MCF 10A (cell line): ENCODE results near the gene LRP1. TPM values are rescaled to one million over a fixed set of nuclear protein-coding genes. Genes with fewer than 3 reads are reported as not detected.

Experiments
- BruUV-seq: library from RNA; stranded (reverse); fragments of 400-500 nt; replicated peaks from 2 replicates; lab custom pipeline; 2021; lab: Mats Ljungman, UMichigan
- CTCF ChIA-PET: fragments of 300-600 bp; sonication (Branson Sonifier 250); formaldehyde crosslinking; extraction: SDS; loops from one replicate; lab custom pipeline; 2021; ENCODE audit warnings: antibody characterized with exemption, inconsistent platforms; lab: Yijun Ruan, JAX
- POLR2A ChIA-PET: fragments of 300-600, 350-650 bp; sonication (Branson Sonifier 250); formaldehyde crosslinking; extraction: SDS; loops from one replicate; lab custom pipeline; 2020; ENCODE audit warnings: antibody characterized with exemption, inconsistent platforms; lab: Yijun Ruan, JAX
- DNase-seq: peaks from one replicate; pipeline ENCODE4 v3.0.0-alpha.2; 2018; ENCODE audit not compliant: unreplicated experiment
- H3K27ac Mint-ChIP-seq: one replicate; pipeline ENCODE4 v1.8.0; 2022; ENCODE audit warnings: mild to moderate bottlenecking, low read depth, mixed read lengths; ENCODE audit not compliant: unreplicated experiment
- H3K27me3 Mint-ChIP-seq: one replicate; pipeline ENCODE4 v1.8.0; 2022; ENCODE audit warnings: mixed read lengths; ENCODE audit not compliant: insufficient read depth, unreplicated experiment
- H3K36me3 Mint-ChIP-seq: one replicate; pipeline ENCODE4 v1.8.0; 2022; ENCODE audit warnings: mild to moderate bottlenecking, moderate library complexity, mixed read lengths; ENCODE audit not compliant: insufficient read depth, unreplicated experiment
- H3K4me1 Mint-ChIP-seq: one replicate; pipeline ENCODE4 v1.8.0; 2022; ENCODE audit warnings: mixed read lengths; ENCODE audit not compliant: insufficient read depth, unreplicated experiment
- H3K4me3 Mint-ChIP-seq: one replicate; pipeline ENCODE4 v1.8.0; 2022; ENCODE audit warnings: mild to moderate bottlenecking, moderate library complexity, mixed read lengths; ENCODE audit not compliant: unreplicated experiment
- H3K9me3 Mint-ChIP-seq: one replicate; pipeline ENCODE4 v1.8.0; 2022; ENCODE audit warnings: mixed read lengths; ENCODE audit not compliant: unreplicated experiment
- CTCF ChIP-seq: fragments of 200-600 bp; IDR thresholded peaks from one replicate; pipeline ENCODE4 v1.8.0; 2022; ENCODE audit warnings: antibody characterized with exemption, mild to moderate bottlenecking; ENCODE audit not compliant: unreplicated experiment
- intact Hi-C: fragments of 100-400 bp; cut with micrococcal nuclease; formaldehyde crosslinking; loops from 2 replicates; pipeline ENCODE4 v1.14.1; 2022
- total RNA-seq: library from RNA; stranded (reverse); gene quantifications from 2 replicates; pipeline ENCODE4 v1.2.3, GENCODE V29; 2022

LRP1 gene
- total RNA-seq, 1 experiment from 2014 or later, result 18.9 TPM

- intact Hi-C loops, result no loop called here
- Mint-ChIP-seq H3K27me3 (peaks cover 7% of the 10 kb centered on the region), H3K4me3 (no peak overlapping the region), H3K4me1 (peaks cover 20% of the 10 kb centered on the region), H3K9me3 (no peaks in the 10 kb centered on the region), H3K27ac (no peak overlapping the region), H3K36me3 (peaks cover 23% of the 10 kb centered on the region)
- BruUV-seq, result no TSS peak
- ChIA-PET CTCF (interaction anchor here (0.6 to 10.2 kb wide), 6 partner anchors 12 to 261 kb away, joined by 3 to 152 read pairs (median 4); no protein-coding TSS in a partner anchor), POLR2A (interaction anchor here (0.9 to 1.2 kb wide), 3 partner anchors 12 to 114 kb away, joined by 3 to 4 read pairs (median 3); no protein-coding TSS in a partner anchor)
- DNase-seq, result no peak
- no peak for TF ChIP-seq CTCF
Observed at GRCh38 chr12:57226588-57227314, 98.5 kb downstream of the LRP1 start.

DNA sequence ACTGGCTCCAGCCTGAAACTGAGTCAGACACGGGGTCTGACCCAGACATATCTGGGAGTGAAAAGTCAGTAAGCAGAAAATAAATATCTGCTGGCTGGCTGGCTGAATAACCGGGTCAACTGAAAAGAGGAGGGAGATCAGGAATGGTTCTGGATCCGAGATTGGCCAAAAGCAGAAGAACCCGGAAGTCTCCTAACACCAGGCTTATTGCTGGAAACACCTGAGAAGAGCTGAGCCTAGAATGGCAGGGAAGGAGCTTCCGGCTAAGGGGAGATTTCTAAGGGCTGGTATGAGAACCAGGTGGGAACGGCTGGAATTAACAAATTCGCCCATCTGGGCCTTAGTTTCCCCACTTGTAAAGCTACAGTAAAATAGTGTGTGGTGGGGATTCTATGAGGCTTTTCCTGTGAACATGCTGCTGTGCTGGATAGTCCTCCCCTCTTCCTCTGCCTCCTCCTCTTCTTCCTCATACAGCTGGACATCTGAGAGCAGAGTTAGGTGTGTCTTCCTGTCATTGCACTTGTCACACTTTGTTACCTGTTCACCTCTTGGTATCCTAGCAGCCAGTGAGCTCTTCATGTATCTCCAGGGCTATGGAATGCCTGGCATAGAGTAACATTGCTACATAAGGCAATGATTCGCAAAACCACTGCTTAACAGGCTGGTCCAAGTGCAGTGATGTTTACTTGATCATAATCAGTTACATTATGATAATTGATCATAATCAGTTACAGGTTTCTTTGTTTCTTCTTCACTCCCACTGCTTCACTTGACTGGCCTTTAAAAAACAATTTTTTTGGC lies 99.2 kb downstream of the LRP1 start:
- no peaks in the 10 kb centered on the region for H3K27me3 Mint-ChIP-seq

DNA sequence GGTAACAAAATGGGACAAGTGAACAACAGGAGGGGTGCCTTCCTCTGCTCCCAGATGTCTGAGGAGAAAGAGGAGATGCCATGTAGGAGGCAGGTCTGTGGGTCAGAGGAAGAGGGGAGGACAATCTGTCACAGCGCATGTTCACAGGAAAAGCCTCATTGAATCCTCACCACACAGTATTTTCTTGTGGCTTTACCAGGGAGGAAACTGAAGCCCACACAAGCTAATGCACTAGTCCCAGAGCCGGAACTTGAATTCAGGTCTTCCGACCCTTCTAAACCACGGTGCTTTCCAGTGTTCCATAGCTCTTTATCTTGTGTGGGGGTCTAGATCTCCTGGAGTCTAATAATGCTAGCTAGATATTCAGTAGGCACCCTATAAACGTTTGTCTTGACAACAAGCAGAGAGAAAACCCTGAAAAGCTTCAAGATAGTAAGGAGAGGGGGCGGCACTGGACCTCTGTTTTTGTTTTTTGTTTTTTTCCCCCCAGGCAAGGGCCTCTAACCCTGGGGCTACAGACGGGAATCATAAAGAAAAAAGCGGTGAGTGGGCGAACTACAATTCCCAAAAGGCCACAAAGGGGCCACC lies 100.9 kb downstream of the LRP1 start:
- H3K4me1 Mint-ChIP-seq, result peaks cover 20% of the 10 kb centered on the region
- BruUV-seq, result TSS peak; percentile 89
- H3K36me3 Mint-ChIP-seq, result peaks cover 47% of the 10 kb centered on the region
- H3K9me3 Mint-ChIP-seq, result no peaks in the 10 kb centered on the region
- no peaks in the 10 kb centered on the region for H3K27me3 Mint-ChIP-seq
- peak overlapping the region; percentile 98 for H3K4me3 Mint-ChIP-seq
- intact Hi-C loops, result no loop called here
- DNase-seq, result no peak
- TF ChIP-seq CTCF, result peak; percentile 13
- POLR2A ChIA-PET, result interaction anchor here (0.6 to 3.1 kb wide), 14 partner anchors 9 to 484 kb away, joined by 3 to 37 read pairs (median 4); partner anchors contain the start of genes NEMP1 and STAT6
- peak overlapping the region; percentile 99 for H3K27ac Mint-ChIP-seq
- CTCF ChIA-PET, result interaction anchor here (0.6 to 10.2 kb wide), 12 partner anchors 10 to 230 kb away, joined by 3 to 152 read pairs (median 4); no protein-coding TSS in a partner anchor

More for the DNA sequence above, 99.2 kb downstream of the LRP1 start:
- Mint-ChIP-seq H3K36me3 (peaks cover 31% of the 10 kb centered on the region), H3K9me3 (no peaks in the 10 kb centered on the region), H3K4me3 (no peak overlapping the region), H3K27ac (no peak overlapping the region), H3K4me1 (peaks cover 20% of the 10 kb centered on the region)
- TF ChIP-seq CTCF, result no peak
- DNase-seq, result no peak
- POLR2A ChIA-PET, result interaction anchor here (0.6 to 1.2 kb wide), 3 partner anchors 52 to 150 kb away, joined by 3 read pairs; no protein-coding TSS in a partner anchor
- no TSS peak for BruUV-seq
- CTCF ChIA-PET, result interaction anchor here (0.6 to 10.2 kb wide), 7 partner anchors 13 to 260 kb away, joined by 3 to 152 read pairs (median 3); no protein-coding TSS in a partner anchor
- intact Hi-C loops, result no loop called here
